Measurements from ENCODE around the gene DYRK1A.

The DYRK1A gene

GRCh38 chr21:37385179-37385765 is 18.7 kb downstream of the DYRK1A start:
- DNase-seq: no peak

GRCh38 chr21:37386151-37386550 is 19.6 kb downstream of the DYRK1A start:
- DNase-seq: no peak

- no peak for DNase-seq
Observed at GRCh38 chr21:37389456-37389855, 22.9 kb downstream of the DYRK1A start.

GRCh38 chr21:37391666-37392065 is 25.1 kb downstream of the DYRK1A start:
- no peak for DNase-seq

- peak; percentile 48 to 54 for DNase-seq
Observed at GRCh38 chr21:37392441-37392840, 25.9 kb downstream of the DYRK1A start.

- no peak for DNase-seq
Observed at GRCh38 chr21:37393030-37393429, 26.5 kb downstream of the DYRK1A start.

- DNase-seq: no peak
Observed at GRCh38 chr21:37393786-37394185, 27.2 kb downstream of the DYRK1A start.

GRCh38 chr21:37395961-37396360 is 29.4 kb downstream of the DYRK1A start:
- DNase-seq: no peak

- DNase-seq: no peak
Observed at GRCh38 chr21:37396855-37397254, 30.3 kb downstream of the DYRK1A start.

- no peak for DNase-seq
Observed at GRCh38 chr21:37398697-37399096, 32.1 kb downstream of the DYRK1A start.

GRCh38 chr21:37402251-37402867 is 35.8 kb downstream of the DYRK1A start:
- DNase-seq: no peak

GRCh38 chr21:37405629-37406028 is 39.1 kb downstream of the DYRK1A start:
- no peak for DNase-seq

GRCh38 chr21:37407719-37408420 is 41.3 kb downstream of the DYRK1A start:
- DNase-seq: no peak

- no peak for DNase-seq
Observed at GRCh38 chr21:37408464-37409193, 42.1 kb downstream of the DYRK1A start.

- no peak for DNase-seq
Observed at GRCh38 chr21:37410639-37411038, 44.1 kb downstream of the DYRK1A start.

GRCh38 chr21:37412603-37413360 is 46.2 kb downstream of the DYRK1A start:
- DNase-seq: no peak

GRCh38 chr21:37413553-37414291 is 47.1 kb downstream of the DYRK1A start:
- peak; percentile 25 to 41 for DNase-seq

- DNase-seq: no peak
Observed at GRCh38 chr21:37414292-37415253, 48.0 kb downstream of the DYRK1A start.

GRCh38 chr21:37415939-37416338 is 49.4 kb downstream of the DYRK1A start:
- peak; percentile 50 to 57 for DNase-seq

GRCh38 chr21:37416914-37417313 is 50.3 kb downstream of the DYRK1A start:
- no peak for DNase-seq
